ENCODE data around the gene UBAP1L. TPM values are rescaled to one million over a fixed set of nuclear protein-coding genes. Genes with fewer than 3 reads are reported as not detected.
A peak's percentile ranks its signal among the peaks of the same experiment; 100 is the strongest.

The UBAP1L gene
- total and polyA plus RNA-seq, 2 experiments from 2014 or later, result 1.8 to 2.5 TPM

DNA sequence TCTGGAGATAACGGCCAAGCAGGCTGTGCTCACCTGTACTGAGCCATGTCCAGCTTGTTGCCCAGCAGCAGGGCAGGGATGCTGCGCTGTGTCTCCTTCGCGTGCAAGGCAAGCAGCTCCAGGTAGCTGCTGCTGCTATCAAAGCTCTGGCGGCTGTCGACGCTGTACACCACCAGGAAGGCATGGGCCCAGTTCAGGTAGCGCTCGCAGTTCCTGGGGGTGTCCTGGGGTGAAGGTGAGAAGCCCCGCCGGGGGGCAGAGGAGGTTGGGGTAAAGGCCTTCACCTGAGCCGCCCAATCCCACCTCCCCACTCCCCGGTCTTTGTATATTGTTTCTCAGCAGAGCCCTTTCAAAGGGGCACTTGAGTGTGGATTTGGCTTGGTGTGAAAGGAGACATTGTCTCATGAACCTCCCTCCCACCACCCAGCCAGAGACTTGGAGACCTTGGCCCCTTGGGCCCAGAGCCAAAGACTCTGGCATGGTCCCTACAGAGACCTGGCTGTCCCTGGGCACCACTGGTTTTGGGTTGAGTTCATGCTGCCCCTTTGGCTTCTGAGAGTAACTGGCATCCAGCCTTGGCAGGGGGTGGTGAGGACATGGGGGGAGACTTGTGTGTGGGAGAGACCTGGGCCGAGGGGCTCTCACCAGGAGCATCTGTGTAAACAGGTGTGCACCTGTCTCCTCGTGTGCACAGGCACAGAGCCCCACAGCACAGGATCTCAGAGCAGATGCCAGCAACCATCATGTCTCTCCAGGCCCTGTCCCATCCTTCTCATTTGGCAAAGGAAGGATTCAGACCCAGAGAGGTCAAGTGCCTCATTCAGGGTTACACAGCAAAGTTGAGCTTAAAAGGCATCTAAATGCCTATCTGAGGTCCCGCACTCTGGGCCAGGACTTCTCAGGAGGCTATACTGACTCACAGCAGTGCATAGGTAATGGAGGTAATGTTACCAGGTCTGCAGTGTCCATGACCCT is 56.3 kb downstream of the UBAP1L start:
- H4K20me1 ChIP-seq (ENCODE audit: insufficient read depth, poor library complexity, severe bottlenecking), result no peaks in the 10 kb centered on the region
- no peak for DNase-seq (ENCODE audit: low spot score)
- H3K36me3 ChIP-seq (replicated peaks; ENCODE audit: insufficient read depth, low read depth), result no peaks in the 10 kb centered on the region
- no peaks in the 10 kb centered on the region for H3K27me3 ChIP-seq
- no peaks in the 10 kb centered on the region for H3K9me2 ChIP-seq (replicated peaks; ENCODE audit: insufficient read depth)
- H3K4me3 ChIP-seq, result no peak overlapping the region
- H3K4me1 ChIP-seq (ENCODE audit: insufficient read depth), result peaks cover 20% of the 10 kb centered on the region
- no peaks in the 10 kb centered on the region for H3K9me3 ChIP-seq (ENCODE audit: low read depth)
- H3K4me2 ChIP-seq, result no peak overlapping the region
- 90% methylated on average over 16 of the region's 16 CpGs for WGBS (ENCODE audit: low lambda C conversion rate, missing lambda C conversion rate)
- TF ChIP-seq EZH2 (IDR thresholded peaks at IDR 0.05; ENCODE audit: borderline replicate concordance), result no peak
- no peak for TF ChIP-seq EZH2phosphoT487 (IDR thresholded peaks at IDR 0.05; ENCODE audit: low read depth, severe bottlenecking, unreplicated experiment)
- TF ChIP-seq, protein P1, sequence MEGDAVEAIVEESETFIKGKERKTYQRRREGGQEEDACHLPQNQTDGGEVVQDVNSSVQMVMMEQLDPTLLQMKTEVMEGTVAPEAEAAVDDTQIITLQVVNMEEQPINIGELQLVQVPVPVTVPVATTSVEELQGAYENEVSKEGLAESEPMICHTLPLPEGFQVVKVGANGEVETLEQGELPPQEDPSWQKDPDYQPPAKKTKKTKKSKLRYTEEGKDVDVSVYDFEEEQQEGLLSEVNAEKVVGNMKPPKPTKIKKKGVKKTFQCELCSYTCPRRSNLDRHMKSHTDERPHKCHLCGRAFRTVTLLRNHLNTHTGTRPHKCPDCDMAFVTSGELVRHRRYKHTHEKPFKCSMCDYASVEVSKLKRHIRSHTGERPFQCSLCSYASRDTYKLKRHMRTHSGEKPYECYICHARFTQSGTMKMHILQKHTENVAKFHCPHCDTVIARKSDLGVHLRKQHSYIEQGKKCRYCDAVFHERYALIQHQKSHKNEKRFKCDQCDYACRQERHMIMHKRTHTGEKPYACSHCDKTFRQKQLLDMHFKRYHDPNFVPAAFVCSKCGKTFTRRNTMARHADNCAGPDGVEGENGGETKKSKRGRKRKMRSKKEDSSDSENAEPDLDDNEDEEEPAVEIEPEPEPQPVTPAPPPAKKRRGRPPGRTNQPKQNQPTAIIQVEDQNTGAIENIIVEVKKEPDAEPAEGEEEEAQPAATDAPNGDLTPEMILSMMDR (IDR thresholded peaks at IDR 0.05; ENCODE audit: poor library complexity), result no peak
- H2AFZ ChIP-seq, result no peak overlapping the region
- H3K79me2 ChIP-seq, result no peaks in the 10 kb centered on the region
- no peak overlapping the region for H3K27ac ChIP-seq

DNA sequence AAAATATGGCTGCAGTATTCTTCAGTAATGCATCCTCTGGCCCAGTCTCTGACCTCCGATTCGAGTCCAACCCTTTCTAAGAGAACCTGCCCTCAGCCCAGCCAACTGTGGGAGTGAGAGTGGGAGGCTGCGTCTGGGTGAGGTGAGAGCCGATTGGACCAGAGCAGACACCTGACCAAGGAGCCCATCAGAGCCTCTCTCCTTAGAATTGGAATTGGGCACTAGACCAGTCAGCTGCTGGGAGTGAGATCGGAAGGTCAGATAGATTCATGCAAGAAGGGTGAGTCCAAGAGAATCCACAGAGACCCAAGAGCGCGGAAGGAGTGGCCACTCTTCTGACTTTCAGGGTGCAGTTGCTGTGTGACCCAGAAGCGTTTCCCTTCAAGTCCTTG is 57.5 kb downstream of the UBAP1L start:
- peak overlapping the region; percentile 87 for H3K27ac ChIP-seq
- no peaks in the 10 kb centered on the region for H3K27me3 ChIP-seq

DNA sequence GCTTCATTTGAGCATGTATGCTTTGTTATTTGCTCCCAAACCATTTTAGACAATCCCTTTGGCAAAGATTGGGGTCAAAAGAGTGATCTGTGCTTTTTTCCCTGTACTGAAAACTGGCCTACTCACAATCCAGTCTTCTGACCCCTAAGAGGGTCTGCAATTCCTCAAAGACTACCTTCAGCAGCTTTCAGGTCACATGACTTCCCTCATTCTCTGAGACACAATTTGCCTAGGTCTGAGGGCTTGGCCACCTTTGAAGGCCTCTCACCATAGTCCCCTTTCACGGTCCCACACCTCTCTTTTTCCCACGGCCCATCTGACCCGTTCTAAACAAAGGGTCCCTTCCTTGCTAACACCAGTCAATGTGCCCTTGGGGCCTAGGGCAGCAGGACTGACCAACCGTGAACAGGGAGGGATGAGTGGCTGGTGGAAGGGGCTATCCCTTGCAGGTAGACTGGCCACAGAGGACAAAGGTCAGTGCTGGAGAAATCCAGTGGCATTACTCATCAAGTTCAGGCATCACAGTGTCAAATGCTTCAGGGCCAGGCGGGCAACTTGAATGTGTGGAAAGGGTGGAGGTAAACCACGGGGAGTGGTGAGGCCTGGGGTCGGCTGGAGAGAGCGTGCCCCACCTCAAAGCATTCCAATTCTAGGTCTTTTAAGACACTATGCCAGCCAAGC is 58.0 kb downstream of the UBAP1L start:
- peak overlapping the region; percentile 87 for H3K27ac ChIP-seq
- H3K27me3 ChIP-seq, result no peaks in the 10 kb centered on the region
- no peaks in the 10 kb centered on the region for H3K9me2 ChIP-seq (replicated peaks; ENCODE audit: insufficient read depth)
- H3K9me3 ChIP-seq (ENCODE audit: low read depth), result no peaks in the 10 kb centered on the region
- peak; percentile 79 for DNase-seq (ENCODE audit: low spot score)
- H3K36me3 ChIP-seq (replicated peaks; ENCODE audit: insufficient read depth, low read depth), result no peaks in the 10 kb centered on the region
- peaks cover 20% of the 10 kb centered on the region for H3K4me1 ChIP-seq (ENCODE audit: insufficient read depth)
- H2AFZ ChIP-seq, result no peak overlapping the region
- H4K20me1 ChIP-seq (ENCODE audit: insufficient read depth, poor library complexity, severe bottlenecking), result no peaks in the 10 kb centered on the region
- H3K4me2 ChIP-seq, result no peak overlapping the region
- TF ChIP-seq, protein P1 (IDR thresholded peaks at IDR 0.05; ENCODE audit: poor library complexity), result no peak
- TF ChIP-seq EZH2 (IDR thresholded peaks at IDR 0.05; ENCODE audit: borderline replicate concordance) (no peak), EZH2phosphoT487 (IDR thresholded peaks at IDR 0.05; ENCODE audit: low read depth, severe bottlenecking, unreplicated experiment) (no peak)
- H3K79me2 ChIP-seq, result no peaks in the 10 kb centered on the region
- 55% methylated on average over 8 of the region's 8 CpGs for WGBS (ENCODE audit: low lambda C conversion rate, missing lambda C conversion rate)
- H3K4me3 ChIP-seq, result no peak overlapping the region

More for the DNA sequence above, 57.5 kb downstream of the UBAP1L start:
- Histone ChIP-seq H3K9me3 (ENCODE audit: low read depth) (no peaks in the 10 kb centered on the region), H3K9me2 (replicated peaks; ENCODE audit: insufficient read depth) (no peaks in the 10 kb centered on the region), H2AFZ (no peak overlapping the region), H3K4me2 (no peak overlapping the region), H3K4me3 (no peak overlapping the region), H4K20me1 (ENCODE audit: insufficient read depth, poor library complexity, severe bottlenecking) (no peaks in the 10 kb centered on the region), H3K36me3 (replicated peaks; ENCODE audit: insufficient read depth, low read depth) (no peaks in the 10 kb centered on the region), H3K79me2 (no peaks in the 10 kb centered on the region), H3K4me1 (ENCODE audit: insufficient read depth) (peaks cover 20% of the 10 kb centered on the region)
- DNase-seq (ENCODE audit: low spot score), result no peak
- WGBS (ENCODE audit: low lambda C conversion rate, missing lambda C conversion rate), result 95% methylated on average over 8 of the region's 8 CpGs
- TF ChIP-seq EZH2phosphoT487 (IDR thresholded peaks at IDR 0.05; ENCODE audit: low read depth, severe bottlenecking, unreplicated experiment) (no peak), EZH2 (IDR thresholded peaks at IDR 0.05; ENCODE audit: borderline replicate concordance) (no peak)
- TF ChIP-seq, protein P1 (IDR thresholded peaks at IDR 0.05; ENCODE audit: poor library complexity), result no peak

Data from hepatocyte (in vitro differentiated cells).